GM19452 (cell line): ENCODE data around the gene ASTN2.
"Not testable (repeated sequence)": the region's sequence is repeated elsewhere in the genome, so short reads cannot be mapped to it uniquely, and the experiment has no call there.

Experiments
- ATAC-seq: cut with Tn5 transposase; IDR thresholded peaks from one replicate; pipeline ENCODE4 v1.9.1; 2021; ENCODE audit not compliant: unreplicated experiment

Gene ASTN2

GRCh38 chr9:116895961-116896360 is 518.9 kb downstream of the ASTN2 start:
- ATAC-seq: no peak

- no peak for ATAC-seq
These were observed 523.4 kb downstream of the ASTN2 start for GRCh38 chr9:116891424-116891823.

- ATAC-seq: not testable (repeated sequence)
These were observed 526.4 kb downstream of the ASTN2 start for GRCh38 chr9:116888476-116888875.

- no peak for ATAC-seq
These were observed 526.8 kb downstream of the ASTN2 start for GRCh38 chr9:116888066-116888465.

GRCh38 chr9:116883676-116884075 is 531.2 kb downstream of the ASTN2 start:
- no peak for ATAC-seq

GRCh38 chr9:116877072-116877471 is 537.8 kb downstream of the ASTN2 start:
- ATAC-seq: no peak

- no peak for ATAC-seq
These were observed 539.3 kb downstream of the ASTN2 start for GRCh38 chr9:116875576-116875975.

- no peak for ATAC-seq
These were observed 540.6 kb downstream of the ASTN2 start for GRCh38 chr9:116873937-116874914.

- no peak for ATAC-seq
These were observed 541.4 kb downstream of the ASTN2 start for GRCh38 chr9:116873491-116873890.

- ATAC-seq: no peak
These were observed 544.3 kb downstream of the ASTN2 start for GRCh38 chr9:116870566-116870965.

- ATAC-seq: peak; percentile 70
These were observed 546.7 kb downstream of the ASTN2 start for GRCh38 chr9:116868201-116868600.

GRCh38 chr9:116861321-116861720 is 553.5 kb downstream of the ASTN2 start:
- ATAC-seq: no peak

GRCh38 chr9:116860509-116861120 is 554.2 kb downstream of the ASTN2 start:
- peak; percentile 77 for ATAC-seq

GRCh38 chr9:116859763-116860162 is 555.1 kb downstream of the ASTN2 start:
- no peak for ATAC-seq

GRCh38 chr9:116857321-116857720 is 557.5 kb downstream of the ASTN2 start:
- no peak for ATAC-seq

- no peak for ATAC-seq
These were observed 558.8 kb downstream of the ASTN2 start for GRCh38 chr9:116855881-116856662.

GRCh38 chr9:116849721-116850120 is 565.1 kb downstream of the ASTN2 start:
- no peak for ATAC-seq

- no peak for ATAC-seq
These were observed 570.2 kb downstream of the ASTN2 start for GRCh38 chr9:116844621-116845020.

- ATAC-seq: no peak
These were observed 570.8 kb downstream of the ASTN2 start for GRCh38 chr9:116843863-116844620.

- no peak for ATAC-seq
These were observed 572.2 kb downstream of the ASTN2 start for GRCh38 chr9:116842658-116843057.

GRCh38 chr9:116838468-116838867 is 576.4 kb downstream of the ASTN2 start:
- ATAC-seq: not testable (repeated sequence)
